Hepatocyte (in vitro differentiated cells): Measurements from ENCODE around the gene SLC16A1. TPM values are rescaled to one million over a fixed set of nuclear protein-coding genes. Genes with fewer than 3 reads are reported as not detected.

Experiments
- DNase-seq: peaks from one replicate; pipeline ENCODE4 v3.0.0-alpha.2; 2016; ENCODE audit warnings: low spot score
- H2AFZ ChIP-seq: fragments of 200-600 bp; sonication (generic); 2 replicates; pipeline ENCODE4 v1.6.0; 2016; ENCODE audit warnings: antibody characterized with exemption, mild to moderate bottlenecking
- H3K27ac ChIP-seq: fragments of 200-600 bp; sonication (generic); 2 replicates; pipeline ENCODE4 v1.5.1; 2016; ENCODE audit warnings: mild to moderate bottlenecking
- H3K27me3 ChIP-seq: fragments of 200-600 bp; sonication (generic); 2 replicates; pipeline ENCODE4 v1.6.1; 2016
- H3K36me3 ChIP-seq: fragments of 200-600 bp; sonication (generic); replicated peaks from 2 replicates; pipeline ENCODE4 v1.5.1; 2016; ENCODE audit warnings: low read depth; ENCODE audit not compliant: insufficient read depth
- H3K4me1 ChIP-seq: fragments of 200-600 bp; sonication (generic); 2 replicates; pipeline ENCODE4 v1.5.1; 2016; ENCODE audit warnings: mild to moderate bottlenecking, moderate library complexity; ENCODE audit not compliant: insufficient read depth
- H3K4me2 ChIP-seq: fragments of 200-600 bp; sonication (generic); 2 replicates; pipeline ENCODE4 v1.6.0; 2016
- H3K4me3 ChIP-seq: fragments of 200-600 bp; sonication (generic); 2 replicates; pipeline ENCODE4 v1.5.1; 2016; ENCODE audit warnings: mild to moderate bottlenecking
- H3K79me2 ChIP-seq: fragments of 200-600 bp; sonication (generic); 2 replicates; pipeline ENCODE4 v1.6.0; 2017; ENCODE audit warnings: mild to moderate bottlenecking
- H3K9me2 ChIP-seq: fragments of 200-600 bp; sonication (generic); replicated peaks from 2 replicates; pipeline ENCODE4 v1.6.0; 2017; ENCODE audit warnings: mild to moderate bottlenecking; ENCODE audit not compliant: insufficient read depth
- H3K9me3 ChIP-seq: fragments of 200-600 bp; sonication (generic); 2 replicates; pipeline ENCODE4 v1.5.1; 2016; ENCODE audit warnings: low read depth, mild to moderate bottlenecking
- H4K20me1 ChIP-seq: fragments of 200-600 bp; sonication (generic); 2 replicates; pipeline ENCODE4 v1.6.0; 2016; ENCODE audit warnings: mild to moderate bottlenecking; ENCODE audit not compliant: insufficient read depth, poor library complexity, severe bottlenecking
- EZH2 ChIP-seq: fragments of 200-600 bp; sonication (generic); IDR thresholded peaks from 2 replicates; pipeline ENCODE4 v1.6.1; 2016; ENCODE audit warnings: antibody characterized with exemption, mild to moderate bottlenecking, borderline replicate concordance
- EZH2phosphoT487 ChIP-seq: fragments of 200-600 bp; sonication (generic); IDR thresholded peaks from one replicate; pipeline ENCODE4 v1.6.1; 2018; ENCODE audit warnings: antibody characterized with exemption, mild to moderate bottlenecking, low read depth, moderate library complexity; ENCODE audit not compliant: unreplicated experiment, severe bottlenecking
- WGBS: methylation state at CpG from one replicate; pipeline ENCODE4 v1.1.6; 2016; ENCODE audit warnings: low lambda C conversion rate; ENCODE audit errors: missing lambda C conversion rate; 5-methylcytosine and 5-hydroxymethylcytosine counted together
- polyA plus RNA-seq: library from polyadenylated mRNA; unstranded; fragments of >200 nt; fragmentation: Nextera tagmentation; extraction: Ambion mirVana; gene quantifications from 2 replicates; pipeline ENCODE4 v1.2.1, GENCODE V29; 2016
- total RNA-seq: library from RNA; depleted of rRNA; stranded (reverse); fragments of >200 nt; gene quantifications from 2 replicates; pipeline ENCODE4 v1.2.3, GENCODE V29; 2014
- TF ChIP-seq, protein P1 (sequence below): fragments of 200-600 bp; sonication (generic); IDR thresholded peaks from 2 replicates; pipeline ENCODE4 v1.5.1; 2016; ENCODE audit warnings: antibody characterized with exemption, mild to moderate bottlenecking; ENCODE audit not compliant: poor library complexity

Gene SLC16A1
- total and polyA plus RNA-seq, 2 experiments from 2014 or later = 43.7 to 55.1 TPM

DNA sequence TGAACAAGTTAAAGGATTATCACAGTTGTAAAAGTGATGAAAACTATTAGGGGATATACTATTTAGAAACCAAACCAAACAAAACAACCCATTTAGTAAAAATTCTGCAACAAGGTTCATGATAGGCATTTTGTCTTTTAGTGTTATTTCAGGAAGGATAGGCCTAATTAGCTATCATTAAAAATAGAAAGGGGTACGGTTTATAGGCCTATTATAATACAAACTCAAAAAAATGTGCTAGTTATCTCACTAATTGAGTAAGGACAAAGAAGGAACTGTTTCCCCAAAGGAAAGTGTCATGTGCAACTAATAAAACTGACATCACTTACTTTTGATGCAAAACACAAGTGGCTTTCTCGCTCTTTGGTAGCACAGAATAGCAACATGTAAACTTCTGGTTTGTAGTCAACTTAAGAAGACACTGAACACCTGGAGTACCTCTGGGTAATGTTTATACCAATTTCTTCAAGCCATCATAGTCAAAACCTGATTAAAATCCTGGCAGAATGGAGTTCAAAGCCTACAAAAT, 28.5 kb downstream of the SLC16A1 start:
- H3K27me3 ChIP-seq = no peaks in the 10 kb centered on the region
- H3K79me2 ChIP-seq = peaks cover 25% of the 10 kb centered on the region
- H3K36me3 ChIP-seq = no peaks in the 10 kb centered on the region
- no peak overlapping the region for H3K27ac ChIP-seq
- H3K4me1 ChIP-seq = no peaks in the 10 kb centered on the region
- H4K20me1 ChIP-seq = no peaks in the 10 kb centered on the region
- DNase-seq = no peak
- no peaks in the 10 kb centered on the region for H3K9me2 ChIP-seq
- TF ChIP-seq EZH2 (no peak), EZH2phosphoT487 (no peak)
- TF ChIP-seq, protein P1, sequence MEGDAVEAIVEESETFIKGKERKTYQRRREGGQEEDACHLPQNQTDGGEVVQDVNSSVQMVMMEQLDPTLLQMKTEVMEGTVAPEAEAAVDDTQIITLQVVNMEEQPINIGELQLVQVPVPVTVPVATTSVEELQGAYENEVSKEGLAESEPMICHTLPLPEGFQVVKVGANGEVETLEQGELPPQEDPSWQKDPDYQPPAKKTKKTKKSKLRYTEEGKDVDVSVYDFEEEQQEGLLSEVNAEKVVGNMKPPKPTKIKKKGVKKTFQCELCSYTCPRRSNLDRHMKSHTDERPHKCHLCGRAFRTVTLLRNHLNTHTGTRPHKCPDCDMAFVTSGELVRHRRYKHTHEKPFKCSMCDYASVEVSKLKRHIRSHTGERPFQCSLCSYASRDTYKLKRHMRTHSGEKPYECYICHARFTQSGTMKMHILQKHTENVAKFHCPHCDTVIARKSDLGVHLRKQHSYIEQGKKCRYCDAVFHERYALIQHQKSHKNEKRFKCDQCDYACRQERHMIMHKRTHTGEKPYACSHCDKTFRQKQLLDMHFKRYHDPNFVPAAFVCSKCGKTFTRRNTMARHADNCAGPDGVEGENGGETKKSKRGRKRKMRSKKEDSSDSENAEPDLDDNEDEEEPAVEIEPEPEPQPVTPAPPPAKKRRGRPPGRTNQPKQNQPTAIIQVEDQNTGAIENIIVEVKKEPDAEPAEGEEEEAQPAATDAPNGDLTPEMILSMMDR = no peak
- WGBS = 82% methylated on average over 2 of the region's 2 CpGs
- H3K4me2 ChIP-seq = no peak overlapping the region
- H3K9me3 ChIP-seq = no peaks in the 10 kb centered on the region
- H3K4me3 ChIP-seq = no peak overlapping the region
- H2AFZ ChIP-seq = no peak overlapping the region

DNA sequence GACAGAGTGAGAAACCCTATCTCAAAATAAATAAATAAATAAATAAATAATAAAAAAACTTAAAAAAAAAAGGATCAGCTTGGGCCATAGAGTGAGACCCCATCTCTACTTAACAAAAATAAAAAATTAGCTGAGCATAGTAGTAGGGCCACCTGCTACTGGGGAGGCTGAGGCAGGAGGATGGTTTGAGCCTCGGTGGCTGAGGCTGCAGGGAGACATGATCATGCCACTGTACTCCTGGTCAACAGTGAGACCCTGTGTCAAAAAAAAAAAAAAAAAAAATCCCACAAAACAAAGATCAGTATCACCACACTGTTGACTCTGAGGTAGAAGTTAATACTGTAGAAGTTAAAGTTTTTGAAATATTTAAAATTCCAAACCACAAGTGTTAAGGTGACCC, 29.1 kb downstream of the SLC16A1 start:
- H2AFZ ChIP-seq = no peak overlapping the region
- H4K20me1 ChIP-seq = no peaks in the 10 kb centered on the region
- H3K9me3 ChIP-seq = no peaks in the 10 kb centered on the region
- peaks cover 20% of the 10 kb centered on the region for H3K79me2 ChIP-seq
- WGBS = 91% methylated on average over 1 of the region's 1 CpG
- H3K27ac ChIP-seq = no peak overlapping the region
- no peaks in the 10 kb centered on the region for H3K4me1 ChIP-seq
- H3K36me3 ChIP-seq = no peaks in the 10 kb centered on the region
- no peak overlapping the region for H3K4me3 ChIP-seq
- H3K4me2 ChIP-seq = no peak overlapping the region
- TF ChIP-seq EZH2phosphoT487 (no peak), EZH2 (no peak)
- TF ChIP-seq, protein P1 = no peak
- H3K9me2 ChIP-seq = no peaks in the 10 kb centered on the region
- no peaks in the 10 kb centered on the region for H3K27me3 ChIP-seq
- DNase-seq = no peak

DNA sequence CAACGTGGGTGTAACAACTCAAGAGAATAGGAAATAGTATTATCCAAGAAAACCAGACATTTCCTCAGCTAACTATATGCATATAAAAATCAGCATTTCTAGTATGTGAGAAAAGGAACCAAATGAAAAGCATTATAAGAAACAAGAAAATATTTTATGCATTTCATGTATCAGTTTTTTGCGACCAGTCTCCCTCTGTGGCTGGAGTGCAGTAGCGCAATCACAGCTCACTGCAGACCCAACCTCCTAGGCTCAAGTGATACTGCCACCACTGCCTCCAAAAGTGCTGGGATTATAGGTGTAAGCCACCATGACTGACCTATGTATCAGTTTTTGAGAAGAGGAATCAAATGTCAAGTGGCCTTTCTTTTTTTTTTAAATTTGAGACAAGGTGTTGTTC, 31.0 kb downstream of the SLC16A1 start:
- no peak for TF ChIP-seq EZH2
- TF ChIP-seq, protein P1 = no peak
- no peak for TF ChIP-seq EZH2phosphoT487
- Histone ChIP-seq H3K9me2 (no peaks in the 10 kb centered on the region), H3K27me3 (no peaks in the 10 kb centered on the region), H2AFZ (no peak overlapping the region), H3K27ac (no peak overlapping the region), H3K9me3 (no peaks in the 10 kb centered on the region), H3K4me1 (no peaks in the 10 kb centered on the region), H4K20me1 (no peaks in the 10 kb centered on the region), H3K36me3 (no peaks in the 10 kb centered on the region), H3K4me2 (no peak overlapping the region), H3K4me3 (no peak overlapping the region), H3K79me2 (peaks cover 5% of the 10 kb centered on the region)
- WGBS = 88% methylated on average over 3 of the region's 3 CpGs
- DNase-seq = no peak
